A673 (cell line): Measurements from ENCODE around the gene TCEAL9.

Experiments used
- EZH2 ChIP-seq: fragments of 200-600 bp; sonication (generic); IDR thresholded peaks from 2 replicates; pipeline ENCODE4 v1.6.1; 2017; ENCODE audit warnings: borderline replicate concordance, low read depth, mild to moderate bottlenecking, mixed read lengths, antibody characterized with exemption, low read length; ENCODE audit not compliant: poor library complexity, severe bottlenecking
- TF ChIP-seq, protein P1 (sequence below): fragments of 300-800, 200-600 bp; sonication (generic); conservative IDR thresholded peaks from 2 replicates; pipeline ENCODE4 v1.5.1; 2017; ENCODE audit warnings: low read depth, mild to moderate bottlenecking, antibody characterized with exemption, low read length, moderate library complexity, mixed read lengths

DNA sequence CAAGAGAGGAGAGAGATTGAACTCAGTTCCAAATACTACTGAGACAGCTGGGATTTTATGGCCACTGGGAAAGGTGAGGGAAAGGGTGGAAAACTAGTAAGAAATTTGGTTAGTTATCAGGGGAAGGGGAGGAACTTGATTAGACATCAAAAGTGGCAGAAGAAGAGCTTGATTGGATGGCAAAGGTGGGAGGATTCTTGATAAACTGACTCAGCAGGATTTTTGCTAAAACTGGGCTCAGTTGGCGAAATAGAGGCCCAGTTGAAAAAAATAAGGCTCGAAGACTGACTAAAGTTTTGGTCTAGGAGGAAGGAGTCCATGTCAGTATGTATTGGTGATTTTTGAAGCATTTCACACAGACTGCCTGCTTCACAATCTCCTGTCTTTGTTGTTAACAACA, 30.0 kb downstream of the TCEAL9 start:
- TF ChIP-seq, protein P1, sequence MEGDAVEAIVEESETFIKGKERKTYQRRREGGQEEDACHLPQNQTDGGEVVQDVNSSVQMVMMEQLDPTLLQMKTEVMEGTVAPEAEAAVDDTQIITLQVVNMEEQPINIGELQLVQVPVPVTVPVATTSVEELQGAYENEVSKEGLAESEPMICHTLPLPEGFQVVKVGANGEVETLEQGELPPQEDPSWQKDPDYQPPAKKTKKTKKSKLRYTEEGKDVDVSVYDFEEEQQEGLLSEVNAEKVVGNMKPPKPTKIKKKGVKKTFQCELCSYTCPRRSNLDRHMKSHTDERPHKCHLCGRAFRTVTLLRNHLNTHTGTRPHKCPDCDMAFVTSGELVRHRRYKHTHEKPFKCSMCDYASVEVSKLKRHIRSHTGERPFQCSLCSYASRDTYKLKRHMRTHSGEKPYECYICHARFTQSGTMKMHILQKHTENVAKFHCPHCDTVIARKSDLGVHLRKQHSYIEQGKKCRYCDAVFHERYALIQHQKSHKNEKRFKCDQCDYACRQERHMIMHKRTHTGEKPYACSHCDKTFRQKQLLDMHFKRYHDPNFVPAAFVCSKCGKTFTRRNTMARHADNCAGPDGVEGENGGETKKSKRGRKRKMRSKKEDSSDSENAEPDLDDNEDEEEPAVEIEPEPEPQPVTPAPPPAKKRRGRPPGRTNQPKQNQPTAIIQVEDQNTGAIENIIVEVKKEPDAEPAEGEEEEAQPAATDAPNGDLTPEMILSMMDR = no peak
- TF ChIP-seq EZH2 = no peak
